MM.1S (cell line): ENCODE results near the gene SPI1.

Source experiments
- EZH2phosphoT487 ChIP-seq: fragments of 300-600 bp; sonication (generic); IDR thresholded peaks from 2 replicates; pipeline ENCODE4 v1.6.1; 2018; ENCODE audit warnings: antibody characterized with exemption, low read length
- TF ChIP-seq, protein P1 (sequence below): fragments of 300-600 bp; sonication (generic); IDR thresholded peaks from 2 replicates; pipeline ENCODE4 v1.5.1; 2016; ENCODE audit warnings: antibody characterized with exemption, low read length, mixed read lengths

DNA sequence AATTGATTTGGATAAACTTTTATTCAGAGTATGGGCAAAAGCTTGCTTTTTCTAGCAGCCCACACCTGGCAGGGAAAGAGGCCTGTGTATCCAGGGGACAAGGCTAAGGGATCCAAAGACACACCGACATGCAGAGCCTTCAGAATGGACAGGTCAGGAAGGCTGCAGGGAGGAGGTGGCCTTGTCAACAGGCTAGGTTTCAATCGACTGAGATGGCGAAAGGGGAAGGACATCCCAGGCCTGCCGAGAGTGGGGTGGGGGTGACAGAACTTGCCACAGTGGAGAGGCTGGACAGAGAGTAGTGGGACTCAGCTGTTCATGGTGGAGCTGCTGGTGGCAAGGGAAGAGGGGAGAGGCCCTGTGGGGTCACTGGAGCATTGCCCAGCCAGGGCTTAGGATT lies 24.8 kb upstream of the SPI1 start:
- TF ChIP-seq, protein P1, sequence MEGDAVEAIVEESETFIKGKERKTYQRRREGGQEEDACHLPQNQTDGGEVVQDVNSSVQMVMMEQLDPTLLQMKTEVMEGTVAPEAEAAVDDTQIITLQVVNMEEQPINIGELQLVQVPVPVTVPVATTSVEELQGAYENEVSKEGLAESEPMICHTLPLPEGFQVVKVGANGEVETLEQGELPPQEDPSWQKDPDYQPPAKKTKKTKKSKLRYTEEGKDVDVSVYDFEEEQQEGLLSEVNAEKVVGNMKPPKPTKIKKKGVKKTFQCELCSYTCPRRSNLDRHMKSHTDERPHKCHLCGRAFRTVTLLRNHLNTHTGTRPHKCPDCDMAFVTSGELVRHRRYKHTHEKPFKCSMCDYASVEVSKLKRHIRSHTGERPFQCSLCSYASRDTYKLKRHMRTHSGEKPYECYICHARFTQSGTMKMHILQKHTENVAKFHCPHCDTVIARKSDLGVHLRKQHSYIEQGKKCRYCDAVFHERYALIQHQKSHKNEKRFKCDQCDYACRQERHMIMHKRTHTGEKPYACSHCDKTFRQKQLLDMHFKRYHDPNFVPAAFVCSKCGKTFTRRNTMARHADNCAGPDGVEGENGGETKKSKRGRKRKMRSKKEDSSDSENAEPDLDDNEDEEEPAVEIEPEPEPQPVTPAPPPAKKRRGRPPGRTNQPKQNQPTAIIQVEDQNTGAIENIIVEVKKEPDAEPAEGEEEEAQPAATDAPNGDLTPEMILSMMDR, result no peak
- no peak for TF ChIP-seq EZH2phosphoT487
